HCT116 (cell line): ENCODE measurements around the gene FASTKD2. TPM values are rescaled to one million over a fixed set of nuclear protein-coding genes. Genes with fewer than 3 reads are reported as not detected.

Source experiments
- ATAC-seq: fragments of 200-7000 bp; cut with Tn5 transposase; 2 replicates; pipeline ENCODE4 v1.9.1; 2020; ENCODE audit warnings: mild to moderate bottlenecking, moderate library complexity
- BruUV-seq: library from RNA; stranded (reverse); fragments of 400-500 nt; replicated peaks from 2 replicates; lab custom pipeline; 2021; lab: Mats Ljungman, UMichigan
- CTCF ChIA-PET: fragments of 300-600 bp; sonication (Branson Sonifier 250); formaldehyde crosslinking; loops from one replicate; lab custom pipeline; 2021; ENCODE audit warnings: antibody characterized with exemption; lab: Charles Lee
- POLR2A ChIA-PET: fragments of 300-600, 350-600 bp; sonication (Branson Sonifier 250); formaldehyde crosslinking; loops from one replicate; lab custom pipeline; 2021; ENCODE audit warnings: antibody characterized with exemption; lab: Charles Lee
- RAD21 ChIA-PET, 2 experiments: fragments of 300-600 bp; sonication (Branson Sonifier 250); formaldehyde crosslinking; loops; one replicate each; lab custom pipeline; 2023; ENCODE audit warnings: low total read pairs in 2 of 2; ENCODE audit not compliant: uncharacterized antibody in 2 of 2, unreplicated experiment in 2 of 2, low non-redundant PET in 1 of 2; lab: Charles Lee
- DNase-seq: peaks from one replicate; pipeline ENCODE4 v3.0.0-alpha.2; 2010; ENCODE audit warnings: low read depth, low spot score
- H2AFZ ChIP-seq: fragments of 200-600 bp; shearing (Covaris generic), sonication (generic); 2 replicates; pipeline ENCODE4 v1.6.1; 2017; ENCODE audit warnings: low read depth, mixed run types, mixed read lengths, antibody characterized with exemption, low read length; ENCODE audit not compliant: poor library complexity, severe bottlenecking
- H3K27ac ChIP-seq: 2 replicates; pipeline ENCODE4 v1.5.1; 2012; ENCODE audit warnings: low read depth, low read length
- H3K27me3 ChIP-seq: fragments of 200-600 bp; sonication (generic); 2 replicates; pipeline ENCODE4 v1.6.1; 2016; ENCODE audit warnings: mixed run types, low read length, mixed read lengths; ENCODE audit not compliant: insufficient read depth
- H3K36me3 ChIP-seq, 2 experiments: fragments of 200-500 bp in 1 of 2; fragments of 200-600 bp in 1 of 2; sonication (Bioruptor generic) in 1 of 2; sonication (generic) in 1 of 2; 2 replicates each; pipeline versions ENCODE4 v1.5.1 to v1.6.1; 2014 to 2016; ENCODE audit warnings: low read length in 2 of 2, inconsistent platforms in 1 of 2, mixed read lengths in 1 of 2, mixed run types in 1 of 2; ENCODE audit not compliant: insufficient read depth in 2 of 2, control insufficient read depth in 1 of 2
- H3K4me1 ChIP-seq, 2 experiments: fragments of 200-600 bp in 1 of 2; sonication (generic) in 1 of 2; 2 replicates each; pipeline versions ENCODE4 v1.5.1 to v1.6.1; 2012 to 2017; ENCODE audit warnings: low read length in 2 of 2, inconsistent platforms in 1 of 2, mild to moderate bottlenecking in 1 of 2, mixed read lengths in 1 of 2, mixed run types in 1 of 2, moderate library complexity in 1 of 2; ENCODE audit not compliant: insufficient read depth in 2 of 2, control insufficient read depth in 1 of 2
- H3K4me2 ChIP-seq: fragments of 200-600 bp; sonication (generic); 2 replicates; pipeline ENCODE4 v1.6.1; 2017; ENCODE audit warnings: mixed run types, low read length, mixed read lengths
- H3K4me3 ChIP-seq, 2 experiments: fragments of 200-600 bp in 1 of 2; sonication (generic) in 1 of 2; replicated peaks in 1 of 2; 2 replicates each; pipeline ENCODE4 v1.5.1; 2011 to 2016; ENCODE audit warnings: low read length in 2 of 2, control low read depth in 1 of 2, low read depth in 1 of 2, mild to moderate bottlenecking in 1 of 2, mixed read lengths in 1 of 2, mixed run types in 1 of 2
- H3K79me2 ChIP-seq: fragments of 200-600 bp; sonication (generic); 2 replicates; pipeline ENCODE4 v1.6.1; 2017; ENCODE audit warnings: mild to moderate bottlenecking, mixed run types, low read length, moderate library complexity, mixed read lengths; ENCODE audit not compliant: insufficient read depth
- H3K9ac ChIP-seq: fragments of 200-600 bp; sonication (generic); 2 replicates; pipeline ENCODE4 v1.6.1; 2016; ENCODE audit warnings: low read length, mixed read lengths
- H3K9me2 ChIP-seq: fragments of 200-600 bp; sonication (generic), shearing (Covaris generic); 2 replicates; pipeline ENCODE4 v1.6.1; 2017; ENCODE audit warnings: mixed run types, mild to moderate bottlenecking, moderate library complexity; ENCODE audit not compliant: insufficient read depth
- H3K9me3 ChIP-seq, 2 experiments: fragments of 200-500 bp in 1 of 2; fragments of 200-600 bp in 1 of 2; sonication (Bioruptor generic) in 1 of 2; sonication (generic) in 1 of 2; 2 replicates each; pipeline ENCODE4 v1.6.1; 2014 to 2017; ENCODE audit warnings: low read length in 2 of 2, mixed read lengths in 2 of 2, inconsistent platforms in 1 of 2, low read depth in 1 of 2, mild to moderate bottlenecking in 1 of 2, mixed run types in 1 of 2, moderate library complexity in 1 of 2; ENCODE audit not compliant: control insufficient read depth in 1 of 2, insufficient read depth in 1 of 2
- H4K20me1 ChIP-seq: fragments of 200-600 bp; sonication (generic), shearing (Covaris generic); 2 replicates; pipeline ENCODE4 v1.6.1; 2017; ENCODE audit warnings: mixed run types, mild to moderate bottlenecking, moderate library complexity; ENCODE audit not compliant: insufficient read depth
- CBX3 ChIP-seq: IDR thresholded peaks from 2 replicates; pipeline ENCODE4 v1.6.1; 2012; ENCODE audit warnings: low read depth
- CEBPB ChIP-seq: IDR thresholded peaks from 2 replicates; pipeline ENCODE4 v1.6.1; 2012; ENCODE audit warnings: low read depth
- EGR1 ChIP-seq: IDR thresholded peaks from 2 replicates; pipeline ENCODE4 v1.6.1; 2012; ENCODE audit warnings: low read depth
- EZH2phosphoT487 ChIP-seq: fragments of 200-600 bp; IDR thresholded peaks from 2 replicates; pipeline ENCODE4 v1.6.1; 2018; ENCODE audit warnings: antibody characterized with exemption, borderline replicate concordance
- JUND ChIP-seq: IDR thresholded peaks from 2 replicates; pipeline ENCODE4 v1.6.1; 2012
- SP1 ChIP-seq: IDR thresholded peaks from 2 replicates; pipeline ENCODE4 v1.6.1; 2012; ENCODE audit warnings: low read depth
- YY1 ChIP-seq: IDR thresholded peaks from 2 replicates; pipeline ENCODE4 v1.6.1; 2011; ENCODE audit warnings: low read length, low read depth, moderate library complexity, mild to moderate bottlenecking; ENCODE audit not compliant: insufficient replicate concordance; ENCODE audit errors: extremely low read depth
- intact Hi-C: fragments of 100-400 bp; cut with micrococcal nuclease; formaldehyde crosslinking; loops from 2 replicates; pipeline ENCODE4 v1.10.0; 2022
- total RNA-seq: library from RNA; stranded (reverse); gene quantifications from one replicate; pipeline ENCODE4 v1.2.1, GENCODE V29; 2021; ENCODE audit not compliant: unreplicated experiment
- TF ChIP-seq, protein P1 (sequence below), 3 experiments: fragments of 200-600 bp in 1 of 3; sonication (generic) in 1 of 3; IDR thresholded peaks in 2 of 3; conservative IDR thresholded peaks in 1 of 3; 2 replicates each; pipeline ENCODE4 v1.5.1; 2012 to 2017; ENCODE audit warnings: low read depth in 2 of 3, low read length in 2 of 3, antibody characterized with exemption in 1 of 3, borderline replicate concordance in 1 of 3, control low read depth in 1 of 3, mild to moderate bottlenecking in 1 of 3, mixed read lengths in 1 of 3, mixed run types in 1 of 3, moderate library complexity in 1 of 3; ENCODE audit not compliant: insufficient read depth in 1 of 3
- TF ChIP-seq, protein P2 (sequence below): IDR thresholded peaks from 2 replicates; pipeline ENCODE4 v1.6.1; 2012; ENCODE audit warnings: low read depth
- TF ChIP-seq, protein P3 (sequence below): IDR thresholded peaks from 2 replicates; pipeline ENCODE4 v1.6.1; 2012
- TF ChIP-seq, protein P4 (sequence below): IDR thresholded peaks from 2 replicates; pipeline ENCODE4 v1.6.1; 2011; ENCODE audit warnings: mild to moderate bottlenecking, low read length, moderate library complexity; ENCODE audit not compliant: insufficient replicate concordance; ENCODE audit errors: extremely low read depth

FASTKD2 gene
- total RNA-seq, 1 experiment from 2014 or later, result 24.4 TPM

DNA sequence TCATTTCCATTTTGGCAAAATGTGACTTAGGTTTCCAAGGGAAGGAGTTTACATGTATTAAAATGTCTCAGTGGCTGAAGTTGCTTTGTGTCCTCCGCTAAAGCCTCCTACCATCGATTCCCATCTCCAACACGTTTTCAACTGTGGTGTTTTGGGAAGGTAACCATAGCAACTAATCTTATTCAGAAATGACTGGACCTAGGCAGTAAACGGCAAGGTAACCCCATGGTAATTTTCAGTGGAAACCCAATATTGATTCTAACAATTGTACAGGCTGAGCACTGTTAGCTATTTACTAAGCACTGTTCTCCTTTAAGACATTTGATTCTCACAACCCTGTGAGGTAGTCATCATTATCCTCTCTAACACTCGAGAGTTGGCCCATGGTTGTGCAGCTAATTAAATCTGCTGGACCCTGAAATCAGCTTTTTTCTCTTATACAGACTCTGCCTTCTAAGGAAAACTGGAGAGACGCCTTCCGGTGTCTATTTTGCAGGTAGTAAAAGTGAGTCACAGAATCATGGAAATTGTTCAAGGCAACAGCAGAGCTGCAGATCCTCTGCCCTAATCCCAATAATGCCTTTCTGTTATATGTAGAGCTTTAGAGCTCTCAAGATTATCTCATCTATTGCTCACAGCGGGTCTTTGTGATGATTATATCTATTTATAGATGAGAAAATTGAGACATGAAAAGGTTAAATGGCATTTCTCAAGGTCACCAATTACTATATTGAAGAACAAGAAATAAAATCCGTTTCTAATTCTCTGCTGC, 36.2 kb downstream of the FASTKD2 start:
- no peaks in the 10 kb centered on the region for H3K9me3 ChIP-seq
- no peak overlapping the region for H2AFZ ChIP-seq
- no peak overlapping the region for H3K4me3 ChIP-seq
- no peak overlapping the region for H3K9ac ChIP-seq
- no TSS peak for BruUV-seq
- intact Hi-C loops, result loop anchor here (2.0 to 10.0 kb wide), 2 partner anchors 179 to 923 kb away; no protein-coding TSS in a partner anchor
- CTCF ChIA-PET, result interaction anchor here (1.5 to 2.7 kb wide), 4 partner anchors 36 to 675 kb away, joined by 3 to 23 read pairs (median 8); partner anchors contain the start of genes FASTKD2 and MDH1B
- H3K27me3 ChIP-seq, result no peaks in the 10 kb centered on the region
- peaks cover 0 to 3% of the 10 kb centered on the region in 2 experiments; a peak in 1 of 4 replicates for H3K4me1 ChIP-seq
- DNase-seq (no peak), ATAC-seq (no peak)
- POLR2A ChIA-PET, result no interaction called here
- no peaks in the 10 kb centered on the region for H3K36me3 ChIP-seq
- TF ChIP-seq, protein P1, sequence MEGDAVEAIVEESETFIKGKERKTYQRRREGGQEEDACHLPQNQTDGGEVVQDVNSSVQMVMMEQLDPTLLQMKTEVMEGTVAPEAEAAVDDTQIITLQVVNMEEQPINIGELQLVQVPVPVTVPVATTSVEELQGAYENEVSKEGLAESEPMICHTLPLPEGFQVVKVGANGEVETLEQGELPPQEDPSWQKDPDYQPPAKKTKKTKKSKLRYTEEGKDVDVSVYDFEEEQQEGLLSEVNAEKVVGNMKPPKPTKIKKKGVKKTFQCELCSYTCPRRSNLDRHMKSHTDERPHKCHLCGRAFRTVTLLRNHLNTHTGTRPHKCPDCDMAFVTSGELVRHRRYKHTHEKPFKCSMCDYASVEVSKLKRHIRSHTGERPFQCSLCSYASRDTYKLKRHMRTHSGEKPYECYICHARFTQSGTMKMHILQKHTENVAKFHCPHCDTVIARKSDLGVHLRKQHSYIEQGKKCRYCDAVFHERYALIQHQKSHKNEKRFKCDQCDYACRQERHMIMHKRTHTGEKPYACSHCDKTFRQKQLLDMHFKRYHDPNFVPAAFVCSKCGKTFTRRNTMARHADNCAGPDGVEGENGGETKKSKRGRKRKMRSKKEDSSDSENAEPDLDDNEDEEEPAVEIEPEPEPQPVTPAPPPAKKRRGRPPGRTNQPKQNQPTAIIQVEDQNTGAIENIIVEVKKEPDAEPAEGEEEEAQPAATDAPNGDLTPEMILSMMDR (IDR thresholded peaks at IDR 0.05 in 2 of 3, conservative IDR thresholded peaks at IDR 0.05 in 1 of 3; ENCODE audit: borderline replicate concordance in 1 of 3, insufficient read depth in 1 of 3, low read depth in 2 of 3, low read length in 2 of 3), result no peak
- TF ChIP-seq YY1 (no peak), EZH2phosphoT487 (no peak), SP1 (no peak), CBX3 (no peak), CEBPB (no peak), EGR1 (no peak), JUND (no peak)
- TF ChIP-seq, protein P2, sequence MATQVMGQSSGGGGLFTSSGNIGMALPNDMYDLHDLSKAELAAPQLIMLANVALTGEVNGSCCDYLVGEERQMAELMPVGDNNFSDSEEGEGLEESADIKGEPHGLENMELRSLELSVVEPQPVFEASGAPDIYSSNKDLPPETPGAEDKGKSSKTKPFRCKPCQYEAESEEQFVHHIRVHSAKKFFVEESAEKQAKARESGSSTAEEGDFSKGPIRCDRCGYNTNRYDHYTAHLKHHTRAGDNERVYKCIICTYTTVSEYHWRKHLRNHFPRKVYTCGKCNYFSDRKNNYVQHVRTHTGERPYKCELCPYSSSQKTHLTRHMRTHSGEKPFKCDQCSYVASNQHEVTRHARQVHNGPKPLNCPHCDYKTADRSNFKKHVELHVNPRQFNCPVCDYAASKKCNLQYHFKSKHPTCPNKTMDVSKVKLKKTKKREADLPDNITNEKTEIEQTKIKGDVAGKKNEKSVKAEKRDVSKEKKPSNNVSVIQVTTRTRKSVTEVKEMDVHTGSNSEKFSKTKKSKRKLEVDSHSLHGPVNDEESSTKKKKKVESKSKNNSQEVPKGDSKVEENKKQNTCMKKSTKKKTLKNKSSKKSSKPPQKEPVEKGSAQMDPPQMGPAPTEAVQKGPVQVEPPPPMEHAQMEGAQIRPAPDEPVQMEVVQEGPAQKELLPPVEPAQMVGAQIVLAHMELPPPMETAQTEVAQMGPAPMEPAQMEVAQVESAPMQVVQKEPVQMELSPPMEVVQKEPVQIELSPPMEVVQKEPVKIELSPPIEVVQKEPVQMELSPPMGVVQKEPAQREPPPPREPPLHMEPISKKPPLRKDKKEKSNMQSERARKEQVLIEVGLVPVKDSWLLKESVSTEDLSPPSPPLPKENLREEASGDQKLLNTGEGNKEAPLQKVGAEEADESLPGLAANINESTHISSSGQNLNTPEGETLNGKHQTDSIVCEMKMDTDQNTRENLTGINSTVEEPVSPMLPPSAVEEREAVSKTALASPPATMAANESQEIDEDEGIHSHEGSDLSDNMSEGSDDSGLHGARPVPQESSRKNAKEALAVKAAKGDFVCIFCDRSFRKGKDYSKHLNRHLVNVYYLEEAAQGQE, result no peak
- TF ChIP-seq, protein P3, sequence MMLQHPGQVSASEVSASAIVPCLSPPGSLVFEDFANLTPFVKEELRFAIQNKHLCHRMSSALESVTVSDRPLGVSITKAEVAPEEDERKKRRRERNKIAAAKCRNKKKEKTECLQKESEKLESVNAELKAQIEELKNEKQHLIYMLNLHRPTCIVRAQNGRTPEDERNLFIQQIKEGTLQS, result no peak
- TF ChIP-seq, protein P4, sequence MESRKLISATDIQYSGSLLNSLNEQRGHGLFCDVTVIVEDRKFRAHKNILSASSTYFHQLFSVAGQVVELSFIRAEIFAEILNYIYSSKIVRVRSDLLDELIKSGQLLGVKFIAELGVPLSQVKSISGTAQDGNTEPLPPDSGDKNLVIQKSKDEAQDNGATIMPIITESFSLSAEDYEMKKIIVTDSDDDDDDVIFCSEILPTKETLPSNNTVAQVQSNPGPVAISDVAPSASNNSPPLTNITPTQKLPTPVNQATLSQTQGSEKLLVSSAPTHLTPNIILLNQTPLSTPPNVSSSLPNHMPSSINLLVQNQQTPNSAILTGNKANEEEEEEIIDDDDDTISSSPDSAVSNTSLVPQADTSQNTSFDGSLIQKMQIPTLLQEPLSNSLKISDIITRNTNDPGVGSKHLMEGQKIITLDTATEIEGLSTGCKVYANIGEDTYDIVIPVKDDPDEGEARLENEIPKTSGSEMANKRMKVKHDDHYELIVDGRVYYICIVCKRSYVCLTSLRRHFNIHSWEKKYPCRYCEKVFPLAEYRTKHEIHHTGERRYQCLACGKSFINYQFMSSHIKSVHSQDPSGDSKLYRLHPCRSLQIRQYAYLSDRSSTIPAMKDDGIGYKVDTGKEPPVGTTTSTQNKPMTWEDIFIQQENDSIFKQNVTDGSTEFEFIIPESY, result no peak
- no peaks in the 10 kb centered on the region for H3K79me2 ChIP-seq
- no peaks in the 10 kb centered on the region for H4K20me1 ChIP-seq
- no peak overlapping the region for H3K4me2 ChIP-seq
- H3K27ac ChIP-seq, result no peak overlapping the region
- no peaks in the 10 kb centered on the region for H3K9me2 ChIP-seq
- RAD21 ChIA-PET, result interaction anchor here in 1 of 2 experiments (1.0 kb wide), 1 partner anchor 529 kb away, joined by 3 read pairs; no protein-coding TSS in a partner anchor
